Liver (tissue), 3 donors: ENCODE data around the gene C11orf24.

ENCODE experiments used
- ATF3 ChIP-seq: IDR thresholded peaks from 2 replicates; pipeline ENCODE4 v1.6.1; 2016; ENCODE audit warnings: antibody characterized with exemption
- CTCF ChIP-seq: fragments of 150-350 bp; IDR thresholded peaks from 2 replicates; pipeline ENCODE4 v1.5.1; 2017; ENCODE audit warnings: improper control_type of control experiment, low read depth, low read length; ENCODE audit not compliant: missing input control
- TAF1 ChIP-seq: conservative IDR thresholded peaks from 2 replicates; pipeline ENCODE4 v1.6.1; 2016; ENCODE audit warnings: antibody characterized with exemption, mild to moderate bottlenecking
- donor health status: healthy.
- donor health status: healthy.

GRCh38 chr11:68271781-68272608 lies at the start of gene C11orf24:
- TF ChIP-seq CTCF (peak; percentile 3), TAF1 (peak; percentile 68), ATF3 (no peak)
